Activated naive CD8-positive, alpha-beta T cell treated with anti-CD3 and anti-CD28 coated beads for 36 hours (primary cell): ENCODE measurements around the gene VPS9D1. TPM values are rescaled to one million over a fixed set of nuclear protein-coding genes. Genes with fewer than 3 reads are reported as not detected.

Experiments used
- DNase-seq: peaks from one replicate; pipeline ENCODE4 v3.0.0; 2021
- H3K27ac Mint-ChIP-seq: one replicate; pipeline ENCODE4 v1.8.0; 2022; ENCODE audit warnings: mild to moderate bottlenecking, moderate library complexity, mixed read lengths
- H3K27me3 Mint-ChIP-seq: one replicate; pipeline ENCODE4 v1.8.0; 2022; ENCODE audit warnings: mild to moderate bottlenecking, mixed read lengths
- H3K36me3 Mint-ChIP-seq: one replicate; pipeline ENCODE4 v1.8.0; 2021; ENCODE audit warnings: mild to moderate bottlenecking, mixed read lengths
- H3K4me1 Mint-ChIP-seq: one replicate; pipeline ENCODE4 v1.8.0; 2021; ENCODE audit warnings: mixed read lengths
- H3K4me3 Mint-ChIP-seq: one replicate; pipeline ENCODE4 v1.8.0; 2022; ENCODE audit warnings: mild to moderate bottlenecking, moderate library complexity, mixed read lengths
- H3K9me3 Mint-ChIP-seq: one replicate; pipeline ENCODE4 v1.8.0; 2022; ENCODE audit warnings: mixed read lengths
- total RNA-seq, 2 experiments: library from RNA; stranded (reverse); gene quantifications; one replicate each; pipeline ENCODE4 v1.2.3, GENCODE V29; 2021

VPS9D1 gene
- total RNA-seq, 2 experiments from 2014 or later, result 1.6 TPM

GRCh38 chr16:89722392-89723278 is 1.9 kb upstream of the VPS9D1 start:
- no peaks in the 10 kb centered on the region for H3K9me3 Mint-ChIP-seq
- peak overlapping the region; percentile 95 for H3K27ac Mint-ChIP-seq
- H3K27me3 Mint-ChIP-seq, result no peaks in the 10 kb centered on the region
- H3K4me3 Mint-ChIP-seq, result peak overlapping the region; percentile 97
- DNase-seq, result peak; percentile 75
- peaks cover 33% of the 10 kb centered on the region for H3K36me3 Mint-ChIP-seq
- H3K4me1 Mint-ChIP-seq, result peaks cover 53% of the 10 kb centered on the region

- peak overlapping the region; percentile 97 for H3K4me3 Mint-ChIP-seq
- peak overlapping the region; percentile 95 for H3K27ac Mint-ChIP-seq
- peaks cover 35% of the 10 kb centered on the region for H3K36me3 Mint-ChIP-seq
- DNase-seq, result peak; percentile 83
- peaks cover 44% of the 10 kb centered on the region for H3K4me1 Mint-ChIP-seq
- no peaks in the 10 kb centered on the region for H3K9me3 Mint-ChIP-seq
- H3K27me3 Mint-ChIP-seq, result no peaks in the 10 kb centered on the region
These were observed 1.1 kb upstream of the VPS9D1 start for GRCh38 chr16:89721546-89722391.

GRCh38 chr16:89720551-89720812 is 216 bp downstream of the VPS9D1 start:
- Mint-ChIP-seq H3K4me3 (peak overlapping the region; percentile 78), H3K9me3 (no peaks in the 10 kb centered on the region), H3K27ac (peak overlapping the region; percentile 63), H3K4me1 (peaks cover 40% of the 10 kb centered on the region), H3K36me3 (peaks cover 40% of the 10 kb centered on the region), H3K27me3 (no peaks in the 10 kb centered on the region)
- DNase-seq, result no peak

GRCh38 chr16:89717688-89718505 is 2.8 kb downstream of the VPS9D1 start:
- no peaks in the 10 kb centered on the region for H3K9me3 Mint-ChIP-seq
- H3K27ac Mint-ChIP-seq, result no peak overlapping the region
- peak overlapping the region; percentile 10 for H3K4me3 Mint-ChIP-seq
- peaks cover 41% of the 10 kb centered on the region for H3K36me3 Mint-ChIP-seq
- H3K4me1 Mint-ChIP-seq, result peaks cover 25% of the 10 kb centered on the region
- no peaks in the 10 kb centered on the region for H3K27me3 Mint-ChIP-seq
- no peak for DNase-seq

- H3K9me3 Mint-ChIP-seq, result no peaks in the 10 kb centered on the region
- no peak for DNase-seq
- H3K27me3 Mint-ChIP-seq, result no peaks in the 10 kb centered on the region
- peaks cover 22% of the 10 kb centered on the region for H3K4me1 Mint-ChIP-seq
- peak overlapping the region; percentile 10 for H3K4me3 Mint-ChIP-seq
- no peak overlapping the region for H3K27ac Mint-ChIP-seq
- H3K36me3 Mint-ChIP-seq, result peaks cover 35% of the 10 kb centered on the region
These were observed 3.6 kb downstream of the VPS9D1 start for GRCh38 chr16:89716916-89717687.

GRCh38 chr16:89716493-89716892 is 4.2 kb downstream of the VPS9D1 start:
- no peak overlapping the region for H3K4me3 Mint-ChIP-seq
- no peak overlapping the region for H3K27ac Mint-ChIP-seq
- no peak for DNase-seq
- no peaks in the 10 kb centered on the region for H3K9me3 Mint-ChIP-seq
- peaks cover 22% of the 10 kb centered on the region for H3K4me1 Mint-ChIP-seq
- H3K36me3 Mint-ChIP-seq, result peaks cover 35% of the 10 kb centered on the region
- no peaks in the 10 kb centered on the region for H3K27me3 Mint-ChIP-seq

- Mint-ChIP-seq H3K27ac (peak overlapping the region; percentile 77), H3K36me3 (peaks cover 24% of the 10 kb centered on the region), H3K9me3 (no peaks in the 10 kb centered on the region), H3K4me3 (peak overlapping the region; percentile 84), H3K4me1 (no peaks in the 10 kb centered on the region), H3K27me3 (no peaks in the 10 kb centered on the region)
- DNase-seq, result no peak
These were observed 8.4 kb downstream of the VPS9D1 start for GRCh38 chr16:89712274-89712781.

GRCh38 chr16:89711601-89712273 is 9.0 kb downstream of the VPS9D1 start:
- Mint-ChIP-seq H3K36me3 (peaks cover 21% of the 10 kb centered on the region), H3K27me3 (no peaks in the 10 kb centered on the region), H3K27ac (peak overlapping the region; percentile 77), H3K4me3 (peak overlapping the region; percentile 84), H3K4me1 (no peaks in the 10 kb centered on the region), H3K9me3 (no peaks in the 10 kb centered on the region)
- peak; percentile 84 for DNase-seq

GRCh38 chr16:89710709-89711564 is 9.8 kb downstream of the VPS9D1 start:
- Mint-ChIP-seq H3K27ac (no peak overlapping the region), H3K27me3 (no peaks in the 10 kb centered on the region), H3K4me3 (no peak overlapping the region), H3K4me1 (peaks cover 2% of the 10 kb centered on the region), H3K9me3 (no peaks in the 10 kb centered on the region), H3K36me3 (peaks cover 17% of the 10 kb centered on the region)
- DNase-seq, result no peak

GRCh38 chr16:89709716-89710432 is 10.8 kb downstream of the VPS9D1 start:
- no peak for DNase-seq
- H3K4me3 Mint-ChIP-seq, result no peak overlapping the region
- H3K27ac Mint-ChIP-seq, result no peak overlapping the region
- H3K9me3 Mint-ChIP-seq, result no peaks in the 10 kb centered on the region
- H3K36me3 Mint-ChIP-seq, result peaks cover 11% of the 10 kb centered on the region
- no peaks in the 10 kb centered on the region for H3K27me3 Mint-ChIP-seq
- peaks cover 4% of the 10 kb centered on the region for H3K4me1 Mint-ChIP-seq

GRCh38 chr16:89709166-89709565 is 11.5 kb downstream of the VPS9D1 start:
- H3K4me1 Mint-ChIP-seq, result peaks cover 4% of the 10 kb centered on the region
- no peak for DNase-seq

GRCh38 chr16:89708481-89708931 is 12.2 kb downstream of the VPS9D1 start:
- no peaks in the 10 kb centered on the region for H3K36me3 Mint-ChIP-seq

More at GRCh38 chr16:89709166-89709565, 11.5 kb downstream of the VPS9D1 start:
- Mint-ChIP-seq H3K27ac (no peak overlapping the region), H3K36me3 (peaks cover 4% of the 10 kb centered on the region), H3K4me3 (no peak overlapping the region), H3K9me3 (no peaks in the 10 kb centered on the region), H3K27me3 (no peaks in the 10 kb centered on the region)

More at GRCh38 chr16:89708481-89708931, 12.2 kb downstream of the VPS9D1 start:
- DNase-seq, result no peak
- no peaks in the 10 kb centered on the region for H3K9me3 Mint-ChIP-seq
- H3K27me3 Mint-ChIP-seq, result no peaks in the 10 kb centered on the region
- peaks cover 4% of the 10 kb centered on the region for H3K4me1 Mint-ChIP-seq
- no peak overlapping the region for H3K4me3 Mint-ChIP-seq
- no peak overlapping the region for H3K27ac Mint-ChIP-seq
